Lower leg skin (tissue), 4 donors: ENCODE results near the gene B3GNT9. TPM values are rescaled to one million over a fixed set of nuclear protein-coding genes. Genes with fewer than 3 reads are reported as not detected.

Source experiments
- DNase-seq, 2 donors: peaks; one replicate each; pipeline ENCODE4 v3.0.0-alpha.2; 2019; ENCODE audit warnings: low spot score in 2 of 2
- H3K4me3 ChIP-seq: fragments of 200-600 bp; sonication (generic); 2 replicates; pipeline ENCODE4 v1.5.1; 2017; ENCODE audit warnings: mild to moderate bottlenecking, low read depth; ENCODE audit not compliant: poor library complexity, severe bottlenecking
- CTCF ChIP-seq, 3 donors: fragments of 450-650 bp; IDR thresholded peaks; one replicate each; pipeline ENCODE4 v1.5.1; 2016; ENCODE audit warnings: antibody characterized with exemption in 3 of 3, mild to moderate bottlenecking in 3 of 3, moderate library complexity in 2 of 3
- POLR2A ChIP-seq, 2 donors: fragments of 450-650 bp; IDR thresholded peaks; one replicate each; pipeline ENCODE4 v1.6.1; 2016 to 2017; ENCODE audit warnings: antibody characterized with exemption in 2 of 2, mild to moderate bottlenecking in 1 of 2, moderate library complexity in 1 of 2
- WGBS, 2 donors: methylation state at CpG; one replicate each; pipeline ENCODE4 v1.1.5; 2018; 5-methylcytosine and 5-hydroxymethylcytosine counted together
- intact Hi-C: fragments of 100-400 bp; cut with DNase I; formaldehyde crosslinking; loops from one replicate; pipeline ENCODE4 v1.15.0; 2023; ENCODE audit warnings: low total_unique reads
- total RNA-seq, 4 donors: library from RNA; depleted of rRNA; stranded (reverse); fragments of >200 nt; gene quantifications; one replicate each; pipeline ENCODE4 v1.1.0, GENCODE V29; 2016

Gene B3GNT9
- total RNA-seq, 4 donors from 2014 or later, result 10.3 to 18.0 (median 13.3) TPM

- TF ChIP-seq CTCF (IDR thresholded peaks at IDR 0.05) (no peak), POLR2A (IDR thresholded peaks at IDR 0.05) (no peak)
- WGBS, 2 donors, result 0% methylated on average over 24 to 31 of the region's 54 CpGs
- H3K4me3 ChIP-seq, result peak within 1 kb of the TSS; percentile 93
- intact Hi-C loops, result no loop called here
- DNase-seq, result peak; percentile 86 to 97
Measured at GRCh38 chr16:67191995-67192681, 41.3 kb upstream of the B3GNT9 start, which contains the start of gene E2F4. Gene E2F4, plus strand, starts transcription at chr16:67192155. Its CDS starts 73 bp downstream, at chr16:67192228.

- H3K4me3 ChIP-seq, result no peak overlapping the region
- WGBS, 2 donors, result 22 to 27% methylated on average over 9 of the region's 9 CpGs
- TF ChIP-seq POLR2A (IDR thresholded peaks at IDR 0.05), result no peak
- TF ChIP-seq CTCF (IDR thresholded peaks at IDR 0.05), result no peak
- intact Hi-C loops, result no loop called here
- DNase-seq, result no peak
Measured at GRCh38 chr16:67191411-67191994, 40.7 kb upstream of the B3GNT9 start.

- no peak overlapping the region for H3K4me3 ChIP-seq
- 79 to 84% methylated on average over 13 of the region's 13 CpGs for WGBS, 2 donors
- intact Hi-C loops, result no loop called here
Measured at GRCh38 chr16:67190448-67191399, 39.9 kb upstream of the B3GNT9 start.

GRCh38 chr16:67190041-67190440 is 39.2 kb upstream of the B3GNT9 start, which contains the start of gene EXOC3L1:
Gene EXOC3L1, minus strand, starts transcription at chr16:67190136. Its CDS starts 460 bp downstream, at chr16:67189676.
- TF ChIP-seq POLR2A (IDR thresholded peaks at IDR 0.05) (no peak), CTCF (IDR thresholded peaks at IDR 0.05) (no peak)
- 34 to 47% methylated on average over 6 of the region's 6 CpGs for WGBS, 2 donors
- no peak for DNase-seq
- no peak within 1 kb of the TSS for H3K4me3 ChIP-seq
- intact Hi-C loops, result no loop called here

More at GRCh38 chr16:67190448-67191399, 39.9 kb upstream of the B3GNT9 start:
- TF ChIP-seq CTCF (IDR thresholded peaks at IDR 0.05), result no peak
- DNase-seq, result no peak

- 87 to 89% methylated on average over 9 to 13 of the region's 15 CpGs for WGBS, 2 donors
- no peak for DNase-seq
- no peak overlapping the region for H3K4me3 ChIP-seq
- no peak for TF ChIP-seq POLR2A (IDR thresholded peaks at IDR 0.05)
- no peak for TF ChIP-seq CTCF (IDR thresholded peaks at IDR 0.05)
- intact Hi-C loops, result no loop called here
Measured at GRCh38 chr16:67188798-67189197, 38.0 kb upstream of the B3GNT9 start.
